ENCODE measurements around the gene GMDS.
"Not testable (repeated sequence)": the region's sequence is repeated elsewhere in the genome, so short reads cannot be mapped to it uniquely, and the experiment has no call there.

Gene GMDS

GRCh38 chr6:1849691-1850090, 395.7 kb downstream of the GMDS start:
- Histone ChIP-seq H3K9me3 (no peaks in the 10 kb centered on the region), H3K27me3 (no peaks in the 10 kb centered on the region), H3K4me3 (no peak overlapping the region), H3K4me1 (peaks cover 0 to 6% (median 0%) of the 10 kb centered on the region in 4 donors), H3K27ac (no peak overlapping the region), H3K36me3 (no peaks in the 10 kb centered on the region)
- intact Hi-C loops (cut with DNase I; ENCODE audit: low total_unique reads): no loop called here
- DNase-seq: no peak
- TF ChIP-seq CTCF (IDR thresholded peaks at IDR 0.05): no peak

- no peaks in the 10 kb centered on the region for H3K9me3 ChIP-seq
- no peak for DNase-seq
- intact Hi-C loops (cut with DNase I; ENCODE audit: low total_unique reads): no loop called here
- no peaks in the 10 kb centered on the region for H3K27me3 ChIP-seq
- no peaks in the 10 kb centered on the region for H3K36me3 ChIP-seq
- H3K4me1 ChIP-seq: peaks cover 0 to 6% (median 0%) of the 10 kb centered on the region in 4 donors
- H3K27ac ChIP-seq: no peak overlapping the region
- no peak overlapping the region for H3K4me3 ChIP-seq
- TF ChIP-seq CTCF (IDR thresholded peaks at IDR 0.05): no peak
Observed at GRCh38 chr6:1848752-1849151, 396.7 kb downstream of the GMDS start.

- Histone ChIP-seq H3K4me3 (no peak overlapping the region), H3K36me3 (no peaks in the 10 kb centered on the region), H3K27me3 (no peaks in the 10 kb centered on the region), H3K4me1 (peaks cover 0 to 16% (median 3%) of the 10 kb centered on the region in 4 donors), H3K27ac (no peak overlapping the region), H3K9me3 (no peaks in the 10 kb centered on the region)
- intact Hi-C loops (cut with DNase I; ENCODE audit: low total_unique reads): no loop called here
- no peak for TF ChIP-seq CTCF (IDR thresholded peaks at IDR 0.05)
- no peak for DNase-seq
Observed at GRCh38 chr6:1846611-1847010, 398.8 kb downstream of the GMDS start.

GRCh38 chr6:1845543-1845942, 399.9 kb downstream of the GMDS start:
- intact Hi-C loops (cut with DNase I; ENCODE audit: low total_unique reads); DNase-seq; H3K4me3 ChIP-seq; H3K27me3 ChIP-seq; H3K9me3 ChIP-seq; H3K27ac ChIP-seq; H3K36me3 ChIP-seq: not testable (repeated sequence)
- peaks cover 0 to 23% (median 3%) of the 10 kb centered on the region in 4 donors for H3K4me1 ChIP-seq

GRCh38 chr6:1842334-1842733, 403.1 kb downstream of the GMDS start:
- no peak for TF ChIP-seq CTCF (IDR thresholded peaks at IDR 0.05)
- DNase-seq: no peak
- peaks cover 0 to 49% (median 24%) of the 10 kb centered on the region in 4 donors for H3K4me1 ChIP-seq
- H3K27ac ChIP-seq: peak overlapping the region; percentile 72 to 73
- H3K36me3 ChIP-seq: no peaks in the 10 kb centered on the region
- intact Hi-C loops (cut with DNase I; ENCODE audit: low total_unique reads): no loop called here
- no peaks in the 10 kb centered on the region for H3K9me3 ChIP-seq
- H3K27me3 ChIP-seq: no peaks in the 10 kb centered on the region
- H3K4me3 ChIP-seq: no peak overlapping the region

- Histone ChIP-seq H3K4me3 (peak overlapping the region; percentile 23 to 33), H3K27me3 (no peaks in the 10 kb centered on the region), H3K36me3 (no peaks in the 10 kb centered on the region), H3K4me1 (peaks cover 0 to 49% (median 24%) of the 10 kb centered on the region in 4 donors), H3K9me3 (no peaks in the 10 kb centered on the region), H3K27ac (peak overlapping the region; percentile 72 to 73)
- intact Hi-C loops (cut with DNase I; ENCODE audit: low total_unique reads): no loop called here
- no peak for TF ChIP-seq CTCF (IDR thresholded peaks at IDR 0.05)
- no peak for DNase-seq
Observed at GRCh38 chr6:1841136-1841535, 404.3 kb downstream of the GMDS start.

All from tibial artery (tissue), 4 donors.